ENCODE data around the gene LPA.

DNA sequence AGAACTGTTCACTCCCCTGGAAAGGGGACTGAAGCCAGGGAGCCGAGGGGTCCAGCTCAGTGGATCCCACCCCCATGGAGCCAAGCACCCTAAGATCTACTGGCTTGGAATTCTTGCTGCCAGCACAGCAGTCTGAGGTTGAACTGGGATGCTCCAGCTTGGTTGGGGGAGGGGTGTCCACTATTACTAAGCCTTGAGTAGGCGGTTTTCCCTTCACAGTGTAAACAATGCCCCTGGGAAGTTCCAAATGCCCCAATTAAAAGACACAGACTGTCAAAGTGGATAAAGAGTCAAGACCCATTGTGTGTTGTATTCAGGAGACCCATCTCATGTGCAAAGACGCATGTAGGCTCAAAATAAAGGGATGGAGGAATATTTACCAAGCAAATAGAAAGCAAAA, 150.2 kb downstream of the LPA start:
- TF ChIP-seq, protein P1, sequence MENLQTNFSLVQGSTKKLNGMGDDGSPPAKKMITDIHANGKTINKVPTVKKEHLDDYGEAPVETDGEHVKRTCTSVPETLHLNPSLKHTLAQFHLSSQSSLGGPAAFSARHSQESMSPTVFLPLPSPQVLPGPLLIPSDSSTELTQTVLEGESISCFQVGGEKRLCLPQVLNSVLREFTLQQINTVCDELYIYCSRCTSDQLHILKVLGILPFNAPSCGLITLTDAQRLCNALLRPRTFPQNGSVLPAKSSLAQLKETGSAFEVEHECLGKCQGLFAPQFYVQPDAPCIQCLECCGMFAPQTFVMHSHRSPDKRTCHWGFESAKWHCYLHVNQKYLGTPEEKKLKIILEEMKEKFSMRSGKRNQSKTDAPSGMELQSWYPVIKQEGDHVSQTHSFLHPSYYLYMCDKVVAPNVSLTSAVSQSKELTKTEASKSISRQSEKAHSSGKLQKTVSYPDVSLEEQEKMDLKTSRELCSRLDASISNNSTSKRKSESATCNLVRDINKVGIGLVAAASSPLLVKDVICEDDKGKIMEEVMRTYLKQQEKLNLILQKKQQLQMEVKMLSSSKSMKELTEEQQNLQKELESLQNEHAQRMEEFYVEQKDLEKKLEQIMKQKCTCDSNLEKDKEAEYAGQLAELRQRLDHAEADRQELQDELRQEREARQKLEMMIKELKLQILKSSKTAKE (CRISPR knock-in tag; IDR thresholded peaks at IDR 0.05; ENCODE audit: borderline replicate concordance), result no peak
- TF ChIP-seq JUND (CRISPR knock-in tag; IDR thresholded peaks at IDR 0.05) (no peak), ELF4 (CRISPR knock-in tag; IDR thresholded peaks at IDR 0.05; ENCODE audit: borderline replicate concordance) (no peak)
- TF ChIP-seq, protein P2, sequence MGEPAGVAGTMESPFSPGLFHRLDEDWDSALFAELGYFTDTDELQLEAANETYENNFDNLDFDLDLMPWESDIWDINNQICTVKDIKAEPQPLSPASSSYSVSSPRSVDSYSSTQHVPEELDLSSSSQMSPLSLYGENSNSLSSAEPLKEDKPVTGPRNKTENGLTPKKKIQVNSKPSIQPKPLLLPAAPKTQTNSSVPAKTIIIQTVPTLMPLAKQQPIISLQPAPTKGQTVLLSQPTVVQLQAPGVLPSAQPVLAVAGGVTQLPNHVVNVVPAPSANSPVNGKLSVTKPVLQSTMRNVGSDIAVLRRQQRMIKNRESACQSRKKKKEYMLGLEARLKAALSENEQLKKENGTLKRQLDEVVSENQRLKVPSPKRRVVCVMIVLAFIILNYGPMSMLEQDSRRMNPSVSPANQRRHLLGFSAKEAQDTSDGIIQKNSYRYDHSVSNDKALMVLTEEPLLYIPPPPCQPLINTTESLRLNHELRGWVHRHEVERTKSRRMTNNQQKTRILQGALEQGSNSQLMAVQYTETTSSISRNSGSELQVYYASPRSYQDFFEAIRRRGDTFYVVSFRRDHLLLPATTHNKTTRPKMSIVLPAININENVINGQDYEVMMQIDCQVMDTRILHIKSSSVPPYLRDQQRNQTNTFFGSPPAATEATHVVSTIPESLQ (CRISPR knock-in tag; conservative IDR thresholded peaks at IDR 0.05), result no peak
- TF ChIP-seq, protein P3, sequence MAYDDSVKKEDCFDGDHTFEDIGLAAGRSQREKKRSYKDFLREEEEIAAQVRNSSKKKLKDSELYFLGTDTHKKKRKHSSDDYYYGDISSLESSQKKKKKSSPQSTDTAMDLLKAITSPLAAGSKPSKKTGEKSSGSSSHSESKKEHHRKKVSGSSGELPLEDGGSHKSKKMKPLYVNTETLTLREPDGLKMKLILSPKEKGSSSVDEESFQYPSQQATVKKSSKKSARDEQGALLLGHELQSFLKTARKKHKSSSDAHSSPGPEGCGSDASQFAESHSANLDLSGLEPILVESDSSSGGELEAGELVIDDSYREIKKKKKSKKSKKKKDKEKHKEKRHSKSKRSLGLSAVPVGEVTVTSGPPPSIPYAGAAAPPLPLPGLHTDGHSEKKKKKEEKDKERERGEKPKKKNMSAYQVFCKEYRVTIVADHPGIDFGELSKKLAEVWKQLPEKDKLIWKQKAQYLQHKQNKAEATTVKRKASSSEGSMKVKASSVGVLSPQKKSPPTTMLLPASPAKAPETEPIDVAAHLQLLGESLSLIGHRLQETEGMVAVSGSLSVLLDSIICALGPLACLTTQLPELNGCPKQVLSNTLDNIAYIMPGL (CRISPR knock-in tag; IDR thresholded peaks at IDR 0.05; ENCODE audit: borderline replicate concordance in 1 of 2, low read depth in 1 of 2), result no peak
- TF ChIP-seq, protein P4, sequence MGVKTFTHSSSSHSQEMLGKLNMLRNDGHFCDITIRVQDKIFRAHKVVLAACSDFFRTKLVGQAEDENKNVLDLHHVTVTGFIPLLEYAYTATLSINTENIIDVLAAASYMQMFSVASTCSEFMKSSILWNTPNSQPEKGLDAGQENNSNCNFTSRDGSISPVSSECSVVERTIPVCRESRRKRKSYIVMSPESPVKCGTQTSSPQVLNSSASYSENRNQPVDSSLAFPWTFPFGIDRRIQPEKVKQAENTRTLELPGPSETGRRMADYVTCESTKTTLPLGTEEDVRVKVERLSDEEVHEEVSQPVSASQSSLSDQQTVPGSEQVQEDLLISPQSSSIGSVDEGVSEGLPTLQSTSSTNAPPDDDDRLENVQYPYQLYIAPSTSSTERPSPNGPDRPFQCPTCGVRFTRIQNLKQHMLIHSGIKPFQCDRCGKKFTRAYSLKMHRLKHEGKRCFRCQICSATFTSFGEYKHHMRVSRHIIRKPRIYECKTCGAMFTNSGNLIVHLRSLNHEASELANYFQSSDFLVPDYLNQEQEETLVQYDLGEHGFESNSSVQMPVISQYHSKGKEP (CRISPR knock-in tag; IDR thresholded peaks at IDR 0.05), result no peak
